ENCODE measurements around the gene CFAP46.

Gene CFAP46

GRCh38 chr10:132904181-132904813, 38.1 kb downstream of the CFAP46 start:
- TF ChIP-seq, protein P1, sequence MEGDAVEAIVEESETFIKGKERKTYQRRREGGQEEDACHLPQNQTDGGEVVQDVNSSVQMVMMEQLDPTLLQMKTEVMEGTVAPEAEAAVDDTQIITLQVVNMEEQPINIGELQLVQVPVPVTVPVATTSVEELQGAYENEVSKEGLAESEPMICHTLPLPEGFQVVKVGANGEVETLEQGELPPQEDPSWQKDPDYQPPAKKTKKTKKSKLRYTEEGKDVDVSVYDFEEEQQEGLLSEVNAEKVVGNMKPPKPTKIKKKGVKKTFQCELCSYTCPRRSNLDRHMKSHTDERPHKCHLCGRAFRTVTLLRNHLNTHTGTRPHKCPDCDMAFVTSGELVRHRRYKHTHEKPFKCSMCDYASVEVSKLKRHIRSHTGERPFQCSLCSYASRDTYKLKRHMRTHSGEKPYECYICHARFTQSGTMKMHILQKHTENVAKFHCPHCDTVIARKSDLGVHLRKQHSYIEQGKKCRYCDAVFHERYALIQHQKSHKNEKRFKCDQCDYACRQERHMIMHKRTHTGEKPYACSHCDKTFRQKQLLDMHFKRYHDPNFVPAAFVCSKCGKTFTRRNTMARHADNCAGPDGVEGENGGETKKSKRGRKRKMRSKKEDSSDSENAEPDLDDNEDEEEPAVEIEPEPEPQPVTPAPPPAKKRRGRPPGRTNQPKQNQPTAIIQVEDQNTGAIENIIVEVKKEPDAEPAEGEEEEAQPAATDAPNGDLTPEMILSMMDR (IDR thresholded peaks at IDR 0.05): peak; percentile 94

- TF ChIP-seq, protein P1 (IDR thresholded peaks at IDR 0.05): no peak
Measured at GRCh38 chr10:132901351-132901750, 41.0 kb downstream of the CFAP46 start.

- TF ChIP-seq, protein P1 (IDR thresholded peaks at IDR 0.05): no peak
Measured at GRCh38 chr10:132900211-132900756, 42.1 kb downstream of the CFAP46 start.

DNA sequence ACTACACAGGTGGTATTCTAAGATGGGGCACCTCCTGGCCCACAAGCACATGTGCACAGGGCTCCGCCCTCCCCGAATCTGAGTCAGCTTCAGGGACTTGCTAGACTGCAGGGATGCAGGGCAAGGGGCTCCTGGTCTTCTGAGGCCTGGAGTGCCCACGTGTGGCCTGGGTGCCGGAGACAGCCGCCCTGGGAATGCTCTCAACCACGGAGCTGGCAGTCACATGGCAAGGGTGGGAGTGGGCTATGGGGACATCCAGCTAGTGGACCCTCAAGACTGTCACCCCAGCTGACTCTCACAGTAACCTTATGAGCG, 42.7 kb downstream of the CFAP46 start:
- TF ChIP-seq, protein P1 (IDR thresholded peaks at IDR 0.05): no peak

- TF ChIP-seq, protein P1 (IDR thresholded peaks at IDR 0.05): no peak
Measured at GRCh38 chr10:132899054-132899750, 43.2 kb downstream of the CFAP46 start.

- TF ChIP-seq, protein P1 (IDR thresholded peaks at IDR 0.05): no peak
Measured at GRCh38 chr10:132898391-132899053, 43.8 kb downstream of the CFAP46 start.

DNA sequence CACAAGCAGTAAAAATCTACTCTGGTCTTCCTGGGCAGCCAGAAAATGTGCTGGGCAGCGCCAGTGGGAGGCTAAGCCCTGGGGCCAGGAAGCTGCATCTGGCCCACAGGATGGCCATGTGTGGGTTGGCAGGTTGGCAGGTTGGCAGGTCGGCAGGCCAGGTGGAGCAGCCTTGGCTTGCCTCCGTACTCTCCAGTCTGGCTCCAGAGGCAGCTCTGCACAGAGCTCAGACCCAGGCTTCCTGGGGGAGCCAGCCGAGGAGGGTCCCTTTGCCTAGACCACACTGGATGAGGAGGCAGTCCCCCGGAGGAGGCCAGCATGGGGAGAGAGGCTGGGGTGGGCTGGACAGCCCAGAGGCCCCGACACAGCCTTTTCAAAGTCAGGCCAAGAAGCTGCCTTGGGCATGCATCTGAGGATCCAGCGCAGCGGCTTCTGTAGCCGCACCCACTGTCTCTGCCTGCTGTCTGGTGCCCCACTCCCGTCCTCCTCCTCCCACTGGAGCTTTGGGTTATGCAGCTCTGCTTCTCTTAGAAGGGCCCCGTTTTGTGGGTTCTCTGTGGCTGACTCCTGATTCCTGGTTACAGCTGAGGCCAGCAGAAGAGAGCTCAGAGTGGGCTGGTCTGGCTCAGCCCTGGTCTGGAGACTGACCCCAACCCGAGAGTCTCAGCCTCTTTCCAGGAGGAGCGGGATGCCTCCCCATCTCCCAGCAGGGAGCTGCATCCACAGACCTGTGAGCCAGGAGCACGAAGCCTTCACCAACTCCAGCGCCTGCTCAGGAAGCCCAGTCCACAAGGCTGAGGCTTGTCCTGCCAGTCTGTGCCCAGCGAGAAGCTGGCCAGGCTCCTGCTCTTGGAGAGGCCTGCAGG, 44.6 kb downstream of the CFAP46 start:
- TF ChIP-seq, protein P1 (IDR thresholded peaks at IDR 0.05): no peak

All from LNCAP (cell line).